ENCODE results near the gene TEKT5.

TEKT5 gene

DNA sequence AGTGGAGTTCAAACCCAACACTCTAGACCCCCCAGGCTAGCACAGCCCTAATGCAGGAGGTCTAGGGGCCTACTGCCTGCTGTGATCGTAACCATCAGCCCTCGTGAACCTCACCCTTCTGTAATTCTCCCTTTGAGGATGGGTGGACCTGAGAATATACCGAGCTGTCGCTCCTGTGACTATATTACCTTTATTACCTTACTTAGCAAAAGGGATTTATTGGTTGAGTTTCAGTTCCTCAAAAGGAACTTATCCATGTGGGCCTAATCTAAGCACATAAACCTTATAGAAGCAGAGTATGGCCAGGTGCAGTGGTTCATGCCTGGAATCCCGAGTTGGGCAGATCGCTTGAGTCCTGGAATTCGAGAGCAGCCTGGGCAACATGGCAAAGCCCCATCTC lies 95.1 kb downstream of the TEKT5 start:
- H3K4me3 Mint-ChIP-seq, result no peak overlapping the region
- H3K4me1 Mint-ChIP-seq, result no peaks in the 10 kb centered on the region
- no peak overlapping the region for H3K27ac Mint-ChIP-seq
- ATAC-seq (no peak), DNase-seq (no peak)
- no peaks in the 10 kb centered on the region for H3K9me3 Mint-ChIP-seq
- H3K27me3 Mint-ChIP-seq, result peaks cover 10% of the 10 kb centered on the region

DNA sequence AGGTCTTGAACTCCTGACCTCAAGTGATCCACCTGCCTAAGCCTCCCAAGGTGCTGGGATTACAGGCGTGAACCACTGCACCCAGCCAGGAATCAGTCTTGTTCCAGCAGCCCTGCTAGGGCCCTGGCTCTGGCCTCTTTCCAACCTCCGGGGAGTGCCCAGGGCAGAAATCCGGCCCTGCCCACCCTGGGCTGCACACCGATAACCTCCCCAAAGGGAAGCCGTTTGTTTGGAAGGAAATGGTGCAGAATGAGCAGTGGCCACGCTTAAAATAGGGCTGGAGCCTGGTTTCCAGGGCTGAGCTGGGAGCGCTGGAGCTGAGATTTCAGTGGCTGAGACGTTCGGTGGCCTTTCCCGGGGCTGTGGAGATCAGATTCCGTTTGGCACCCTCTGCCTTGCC lies 96.6 kb downstream of the TEKT5 start:
- Mint-ChIP-seq H3K9me3 (no peaks in the 10 kb centered on the region), H3K4me1 (no peaks in the 10 kb centered on the region), H3K27me3 (peaks cover 10% of the 10 kb centered on the region), H3K4me3 (no peak overlapping the region), H3K27ac (no peak overlapping the region)
- ATAC-seq, result no peak
- DNase-seq, result no peak

- no peak for DNase-seq
- no peak overlapping the region for H3K4me3 Mint-ChIP-seq
- no peaks in the 10 kb centered on the region for H3K4me1 Mint-ChIP-seq
- peak overlapping the region in 1 of 2 donors; percentile 5 for H3K27ac Mint-ChIP-seq
- H3K9me3 Mint-ChIP-seq, result no peaks in the 10 kb centered on the region
- peaks cover 10% of the 10 kb centered on the region for H3K27me3 Mint-ChIP-seq
- ATAC-seq, result peak; percentile 35
Measured at GRCh38 chr16:10597187-10597601, 97.5 kb downstream of the TEKT5 start.

DNA sequence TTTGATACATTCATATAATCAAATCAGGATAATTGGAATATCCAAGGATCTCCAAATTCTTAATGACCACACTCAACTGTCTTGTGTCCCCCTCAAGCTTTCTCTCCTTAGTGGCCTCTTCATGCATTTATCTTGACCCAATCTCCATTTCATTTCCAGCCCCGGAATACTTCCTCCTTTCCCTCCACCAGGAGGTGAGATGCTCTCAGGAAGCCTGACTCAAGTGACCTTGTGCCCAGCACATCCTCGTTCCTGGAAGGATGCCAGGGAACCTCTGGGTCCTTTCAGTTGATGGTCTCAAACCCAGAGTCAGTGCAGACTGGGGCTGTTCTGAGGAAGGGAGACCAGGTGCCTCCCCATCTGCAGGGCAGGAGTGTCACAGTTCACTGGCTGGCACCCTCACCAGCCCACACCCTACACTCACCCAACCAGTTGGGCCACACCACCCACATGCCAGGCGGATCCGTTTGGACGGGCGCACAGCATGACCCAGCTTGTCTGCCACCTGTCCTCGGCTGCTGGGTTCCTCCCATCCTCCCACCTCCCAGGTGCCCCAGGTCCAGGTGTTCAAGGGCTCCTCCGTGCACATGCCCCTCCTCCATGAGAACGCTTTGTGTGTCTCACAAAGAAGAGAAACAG lies 100.3 kb downstream of the TEKT5 start:
- peaks cover 10% of the 10 kb centered on the region for H3K27me3 Mint-ChIP-seq
- DNase-seq (no peak), ATAC-seq (no peak)
- no peaks in the 10 kb centered on the region for H3K9me3 Mint-ChIP-seq
- no peaks in the 10 kb centered on the region for H3K4me1 Mint-ChIP-seq
- no peak overlapping the region for H3K4me3 Mint-ChIP-seq
- H3K27ac Mint-ChIP-seq, result no peak overlapping the region

GRCh38 chr16:10592611-10593010 lies 102.1 kb downstream of the TEKT5 start:
- no peak overlapping the region for H3K4me3 Mint-ChIP-seq
- H3K27me3 Mint-ChIP-seq, result peaks cover 17% of the 10 kb centered on the region
- no peak overlapping the region for H3K27ac Mint-ChIP-seq
- no peaks in the 10 kb centered on the region for H3K9me3 Mint-ChIP-seq
- DNase-seq (no peak), ATAC-seq (no peak)
- H3K4me1 Mint-ChIP-seq, result no peaks in the 10 kb centered on the region

DNA sequence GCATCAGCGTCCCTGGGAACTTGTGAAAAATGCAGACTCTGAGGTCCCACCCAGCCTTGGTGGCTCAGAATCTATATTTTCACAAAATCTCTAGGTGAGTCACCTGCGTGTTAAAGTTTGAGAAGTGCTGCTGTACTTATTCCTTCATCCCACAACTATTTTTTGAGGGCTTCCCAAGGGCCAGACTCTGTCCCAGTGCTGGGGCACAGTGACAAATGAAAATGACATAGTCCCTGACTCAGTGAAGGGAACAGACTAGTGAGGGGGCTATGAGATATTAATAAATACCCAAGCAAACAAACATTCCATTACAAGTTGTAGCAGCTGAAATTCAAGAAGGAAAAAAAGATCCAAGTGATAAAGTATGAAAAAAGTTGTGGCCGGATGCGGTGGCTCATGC lies 104.4 kb downstream of the TEKT5 start:
- Mint-ChIP-seq H3K4me1 (no peaks in the 10 kb centered on the region), H3K27me3 (peaks cover 21% of the 10 kb centered on the region), H3K9me3 (no peaks in the 10 kb centered on the region), H3K4me3 (no peak overlapping the region), H3K27ac (no peak overlapping the region)
- no peak for ATAC-seq
- DNase-seq, result no peak

GRCh38 chr16:10589109-10589508 lies 105.6 kb downstream of the TEKT5 start:
- ATAC-seq (no peak), DNase-seq (no peak)
- no peak overlapping the region for H3K27ac Mint-ChIP-seq
- no peak overlapping the region for H3K4me3 Mint-ChIP-seq
- peaks cover 28% of the 10 kb centered on the region for H3K27me3 Mint-ChIP-seq
- H3K9me3 Mint-ChIP-seq, result no peaks in the 10 kb centered on the region
- H3K4me1 Mint-ChIP-seq, result no peaks in the 10 kb centered on the region

GRCh38 chr16:10587622-10588021 lies 107.1 kb downstream of the TEKT5 start:
- ATAC-seq (no peak), DNase-seq (no peak)
- no peaks in the 10 kb centered on the region for H3K9me3 Mint-ChIP-seq
- H3K27me3 Mint-ChIP-seq, result peaks cover 42% of the 10 kb centered on the region
- H3K4me3 Mint-ChIP-seq, result no peak overlapping the region
- no peaks in the 10 kb centered on the region for H3K4me1 Mint-ChIP-seq
- H3K27ac Mint-ChIP-seq, result no peak overlapping the region

DNA sequence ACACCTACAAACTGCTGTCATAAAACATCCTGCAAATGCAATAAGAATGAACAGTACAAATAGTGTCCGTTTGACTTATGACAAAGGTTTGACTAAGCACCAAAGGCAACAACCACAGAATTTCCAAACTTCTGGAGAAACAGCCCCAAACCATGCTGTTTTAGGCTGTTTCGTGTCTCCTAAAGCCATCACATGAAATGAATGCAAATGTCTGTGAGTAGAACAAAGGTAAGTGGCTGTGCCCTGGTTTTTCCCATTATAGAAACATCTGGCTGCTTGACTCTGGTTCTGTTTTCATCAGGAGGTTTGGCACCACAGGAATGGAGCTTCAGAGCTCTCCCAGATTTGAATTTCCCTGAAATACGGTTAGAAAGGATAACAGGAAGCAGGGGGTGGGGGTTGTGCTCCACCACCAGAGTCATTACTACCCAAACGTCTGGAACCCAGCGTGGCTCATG lies 109.7 kb downstream of the TEKT5 start:
- peaks cover 65% of the 10 kb centered on the region for H3K27me3 Mint-ChIP-seq
- H3K9me3 Mint-ChIP-seq, result no peaks in the 10 kb centered on the region
- H3K27ac Mint-ChIP-seq, result no peak overlapping the region
- no peak for DNase-seq
- ATAC-seq, result no peak
- H3K4me3 Mint-ChIP-seq, result no peak overlapping the region
- H3K4me1 Mint-ChIP-seq, result peaks cover 5% of the 10 kb centered on the region

- H3K4me1 Mint-ChIP-seq, result peaks cover 5% of the 10 kb centered on the region
- DNase-seq (no peak), ATAC-seq (no peak)
- no peak overlapping the region for H3K27ac Mint-ChIP-seq
- H3K4me3 Mint-ChIP-seq, result no peak overlapping the region
- no peaks in the 10 kb centered on the region for H3K9me3 Mint-ChIP-seq
- H3K27me3 Mint-ChIP-seq, result peaks cover 82% of the 10 kb centered on the region
Measured at GRCh38 chr16:10583269-10583668, 111.5 kb downstream of the TEKT5 start.

DNA sequence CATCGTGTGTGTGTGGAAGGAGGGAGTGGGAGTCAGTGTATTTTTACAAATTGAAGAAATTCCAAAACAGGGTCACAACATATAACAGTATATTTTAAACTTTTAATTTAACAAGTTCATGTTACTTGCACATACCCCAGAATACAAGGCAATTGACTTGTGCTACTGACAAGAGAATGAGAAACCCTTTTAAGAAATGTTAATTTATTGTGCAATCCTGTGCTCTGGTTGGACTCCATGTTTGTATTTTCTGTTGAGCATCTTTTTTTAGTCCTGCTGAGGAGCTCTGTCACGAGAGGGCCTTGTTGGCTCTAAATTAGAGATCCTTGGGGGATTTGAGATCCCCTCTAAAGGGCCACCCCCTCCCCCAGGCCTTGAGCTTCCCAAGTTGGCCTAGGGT lies 113.2 kb downstream of the TEKT5 start:
- no peak for ATAC-seq
- no peak overlapping the region for H3K27ac Mint-ChIP-seq
- no peak for DNase-seq
- peaks cover 5% of the 10 kb centered on the region for H3K4me1 Mint-ChIP-seq
- no peaks in the 10 kb centered on the region for H3K9me3 Mint-ChIP-seq
- H3K4me3 Mint-ChIP-seq, result peak overlapping the region in 1 of 2 donors; percentile 0
- peaks cover 85% of the 10 kb centered on the region for H3K27me3 Mint-ChIP-seq

GRCh38 chr16:10580883-10581247 lies 113.9 kb downstream of the TEKT5 start:
- Mint-ChIP-seq H3K27me3 (peaks cover 79% of the 10 kb centered on the region), H3K4me3 (peak overlapping the region; percentile 46 to 54), H3K9me3 (no peaks in the 10 kb centered on the region), H3K4me1 (peaks cover 5% of the 10 kb centered on the region), H3K27ac (no peak overlapping the region)
- ATAC-seq (no peak), DNase-seq (no peak)

DNA sequence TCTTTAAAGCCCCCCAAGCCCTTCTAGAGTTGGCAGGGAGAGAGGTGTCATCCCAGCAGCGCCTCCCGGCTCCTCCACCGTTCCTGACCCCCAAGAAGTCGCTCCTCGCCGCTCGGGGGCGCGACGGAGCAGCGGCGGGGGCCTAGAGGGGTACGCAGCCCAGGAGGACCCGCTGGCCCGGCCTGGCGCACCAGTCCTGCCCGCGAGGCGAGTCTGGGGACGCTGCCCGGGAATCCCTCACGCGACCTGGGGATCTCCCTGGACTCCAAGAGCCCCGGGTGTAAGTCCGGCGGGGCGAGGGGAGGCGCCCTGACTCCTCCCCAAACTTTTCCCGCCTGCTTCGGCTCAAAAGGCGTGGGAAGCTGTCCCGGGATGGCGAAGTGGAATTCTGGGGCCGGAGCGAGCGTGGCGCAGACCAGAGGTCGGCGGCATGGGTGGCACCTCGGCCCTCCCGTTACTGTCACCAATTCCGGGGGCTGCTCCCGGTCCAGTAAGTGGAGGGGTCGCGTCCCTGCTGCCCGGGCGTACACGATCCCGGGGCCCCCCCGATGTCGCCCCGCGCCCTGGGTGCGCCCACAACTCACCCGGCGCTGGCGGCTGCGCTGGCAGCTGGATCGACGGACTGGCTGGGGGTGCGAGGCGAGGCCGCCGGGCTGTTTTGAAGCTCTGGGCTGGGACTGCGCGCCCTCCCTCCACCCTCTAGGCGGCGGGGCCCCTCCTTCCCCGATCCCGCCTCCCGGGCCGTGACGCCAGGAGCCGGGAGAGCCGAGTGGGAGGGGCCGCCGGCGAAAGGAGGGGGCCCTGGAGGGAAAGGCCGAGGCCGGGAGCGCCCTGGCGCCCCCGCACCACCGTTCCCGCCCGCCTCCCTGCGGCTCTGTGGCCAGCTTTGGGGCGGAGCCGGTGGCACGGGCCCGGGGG lies 114.5 kb downstream of the TEKT5 start, which contains the start of gene EMP2:
Gene EMP2 (minus strand): TSS at position 634 of the 918 bp plus-strand sequence. CDS start 32,981 bp downstream, outside the sequence.
- H3K4me1 Mint-ChIP-seq, result peaks cover 5% of the 10 kb centered on the region
- ATAC-seq (peak; percentile 42), DNase-seq (peak in 1 of 2 donors; percentile 1)
- no peaks in the 10 kb centered on the region for H3K9me3 Mint-ChIP-seq
- H3K4me3 Mint-ChIP-seq, result peak within 1 kb of the TSS; percentile 46 to 54
- no peak within 1 kb of the TSS for H3K27ac Mint-ChIP-seq
- peaks cover 75% of the 10 kb centered on the region for H3K27me3 Mint-ChIP-seq

- H3K27ac Mint-ChIP-seq, result no peak overlapping the region
- H3K4me3 Mint-ChIP-seq, result no peak overlapping the region
- no peak for ATAC-seq
- H3K9me3 Mint-ChIP-seq, result no peaks in the 10 kb centered on the region
- H3K27me3 Mint-ChIP-seq, result peaks cover 72% of the 10 kb centered on the region
- H3K4me1 Mint-ChIP-seq, result peaks cover 5% of the 10 kb centered on the region
- no peak for DNase-seq
Measured at GRCh38 chr16:10579575-10579964, 115.2 kb downstream of the TEKT5 start.

DNA sequence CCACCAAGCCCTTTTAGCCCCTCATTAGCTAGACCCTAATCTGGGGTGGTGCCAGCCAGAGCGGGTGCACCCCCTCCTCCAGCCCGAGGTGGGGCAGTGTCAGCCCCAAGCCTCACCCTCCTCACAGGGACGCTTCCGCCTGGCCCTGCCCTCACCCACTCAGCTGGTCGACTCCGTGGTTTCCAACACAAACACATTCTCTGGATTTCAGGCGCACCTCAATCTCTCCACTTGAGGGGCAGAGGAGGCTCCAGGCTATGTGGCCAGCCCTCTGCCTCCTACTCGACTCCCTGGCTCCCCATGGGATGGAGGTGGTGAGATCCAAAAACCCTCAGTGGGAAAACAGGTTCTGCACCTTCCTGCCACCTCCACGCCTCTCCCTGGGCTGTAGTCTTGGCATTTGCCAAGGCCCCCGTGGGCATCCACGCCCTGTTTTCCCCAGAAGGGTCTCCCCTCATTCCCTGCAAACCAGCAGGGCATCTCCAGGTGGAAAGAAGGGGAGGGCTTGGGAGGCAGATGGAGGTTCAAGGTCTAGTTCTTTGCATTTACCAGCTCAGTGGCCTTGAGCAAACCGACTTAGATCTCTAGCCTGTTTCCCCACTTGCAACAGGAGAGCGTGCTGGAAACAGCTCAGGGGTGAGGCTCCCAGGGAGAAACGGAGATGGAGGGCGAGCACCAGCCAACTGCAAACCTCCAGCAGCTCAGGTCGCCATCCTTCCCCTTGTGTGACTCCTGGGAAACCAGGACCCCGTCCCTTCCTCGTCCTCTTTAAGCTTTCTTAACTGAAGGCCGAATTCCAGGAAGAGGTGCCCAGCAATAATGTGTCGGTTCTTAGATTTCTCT lies 116.0 kb downstream of the TEKT5 start:
- ATAC-seq, result no peak
- Mint-ChIP-seq H3K4me1 (peaks cover 5% of the 10 kb centered on the region), H3K4me3 (no peak overlapping the region)

More for the DNA sequence above, 116.0 kb downstream of the TEKT5 start:
- no peak overlapping the region for H3K27ac Mint-ChIP-seq
- peaks cover 65% of the 10 kb centered on the region for H3K27me3 Mint-ChIP-seq
- H3K9me3 Mint-ChIP-seq, result no peaks in the 10 kb centered on the region
- DNase-seq, result no peak

Measured in stimulated activated naive CD8-positive, alpha-beta T cell treated with anti-CD3 and anti-CD28 coated beads, Interleukin-15, amount 100 ng/mL, for 72 hours (primary cell).